NB4 (cell line): Measurements from ENCODE around the gene CBLN3.

Experiments used
- DNase-seq: peaks from one replicate; pipeline ENCODE4 v3.0.0; 2010; ENCODE audit warnings: low read depth
- H3K4me3 ChIP-seq: one replicate; pipeline ENCODE4 v1.5.1; 2011; ENCODE audit warnings: mild to moderate bottlenecking, low read depth, low read length, moderate library complexity
- MYC ChIP-seq: IDR thresholded peaks from 2 replicates; pipeline ENCODE4 v1.6.1; 2011; ENCODE audit warnings: low read depth, low read length
- POLR2A ChIP-seq: IDR thresholded peaks from 2 replicates; pipeline ENCODE4 v1.6.1; 2011; ENCODE audit warnings: mild to moderate bottlenecking; ENCODE audit not compliant: insufficient read length; ENCODE audit errors: extremely low read depth
- TF ChIP-seq, protein P1 (sequence below): IDR thresholded peaks from one replicate; pipeline ENCODE4 v1.5.1; 2012; ENCODE audit warnings: low read depth, low read length
- TF ChIP-seq, protein P2 (sequence below): IDR thresholded peaks from 2 replicates; pipeline ENCODE4 v1.6.1; 2011; ENCODE audit warnings: low read depth, low read length

CBLN3 gene

DNA sequence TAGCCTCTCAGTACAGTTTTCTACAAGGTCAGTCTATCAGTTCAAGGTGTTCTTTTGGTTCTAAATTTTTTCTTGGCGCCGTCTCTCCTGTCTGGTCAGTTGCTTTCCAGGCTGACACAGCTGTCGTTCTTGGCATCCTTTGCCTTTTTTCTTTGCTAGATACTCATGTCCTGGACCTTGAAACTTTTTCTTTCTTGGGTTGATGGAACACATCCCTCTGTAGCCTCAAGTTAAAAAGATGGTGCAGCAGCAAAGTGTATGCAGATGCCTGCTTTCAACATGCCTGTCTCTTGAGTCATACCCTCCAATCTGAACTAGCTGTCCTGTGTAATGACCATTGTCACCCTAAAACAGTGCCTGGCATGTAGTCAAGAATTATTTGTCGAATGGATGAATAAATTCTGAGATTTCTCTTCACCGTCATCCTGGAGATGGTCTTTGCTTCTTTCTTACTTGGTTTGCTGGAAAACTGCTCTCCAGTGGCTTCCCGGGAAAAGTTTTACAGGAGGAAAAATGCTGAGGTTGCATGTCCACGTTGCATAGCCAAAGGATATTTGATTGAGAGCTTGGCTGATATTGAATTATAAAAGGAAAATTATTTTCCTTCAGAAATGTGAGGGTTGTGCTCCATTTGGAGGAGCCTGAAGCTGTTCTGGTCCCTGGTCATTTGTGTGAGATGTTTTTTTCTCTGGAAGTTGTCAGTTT lies 26.0 kb downstream of the CBLN3 start:
- TF ChIP-seq, protein P1, sequence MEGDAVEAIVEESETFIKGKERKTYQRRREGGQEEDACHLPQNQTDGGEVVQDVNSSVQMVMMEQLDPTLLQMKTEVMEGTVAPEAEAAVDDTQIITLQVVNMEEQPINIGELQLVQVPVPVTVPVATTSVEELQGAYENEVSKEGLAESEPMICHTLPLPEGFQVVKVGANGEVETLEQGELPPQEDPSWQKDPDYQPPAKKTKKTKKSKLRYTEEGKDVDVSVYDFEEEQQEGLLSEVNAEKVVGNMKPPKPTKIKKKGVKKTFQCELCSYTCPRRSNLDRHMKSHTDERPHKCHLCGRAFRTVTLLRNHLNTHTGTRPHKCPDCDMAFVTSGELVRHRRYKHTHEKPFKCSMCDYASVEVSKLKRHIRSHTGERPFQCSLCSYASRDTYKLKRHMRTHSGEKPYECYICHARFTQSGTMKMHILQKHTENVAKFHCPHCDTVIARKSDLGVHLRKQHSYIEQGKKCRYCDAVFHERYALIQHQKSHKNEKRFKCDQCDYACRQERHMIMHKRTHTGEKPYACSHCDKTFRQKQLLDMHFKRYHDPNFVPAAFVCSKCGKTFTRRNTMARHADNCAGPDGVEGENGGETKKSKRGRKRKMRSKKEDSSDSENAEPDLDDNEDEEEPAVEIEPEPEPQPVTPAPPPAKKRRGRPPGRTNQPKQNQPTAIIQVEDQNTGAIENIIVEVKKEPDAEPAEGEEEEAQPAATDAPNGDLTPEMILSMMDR = no peak
- no peak for TF ChIP-seq POLR2A
- TF ChIP-seq MYC = no peak
- TF ChIP-seq, protein P2, sequence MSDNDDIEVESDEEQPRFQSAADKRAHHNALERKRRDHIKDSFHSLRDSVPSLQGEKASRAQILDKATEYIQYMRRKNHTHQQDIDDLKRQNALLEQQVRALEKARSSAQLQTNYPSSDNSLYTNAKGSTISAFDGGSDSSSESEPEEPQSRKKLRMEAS = no peak
- H3K4me3 ChIP-seq = no peak overlapping the region
- DNase-seq = no peak

DNA sequence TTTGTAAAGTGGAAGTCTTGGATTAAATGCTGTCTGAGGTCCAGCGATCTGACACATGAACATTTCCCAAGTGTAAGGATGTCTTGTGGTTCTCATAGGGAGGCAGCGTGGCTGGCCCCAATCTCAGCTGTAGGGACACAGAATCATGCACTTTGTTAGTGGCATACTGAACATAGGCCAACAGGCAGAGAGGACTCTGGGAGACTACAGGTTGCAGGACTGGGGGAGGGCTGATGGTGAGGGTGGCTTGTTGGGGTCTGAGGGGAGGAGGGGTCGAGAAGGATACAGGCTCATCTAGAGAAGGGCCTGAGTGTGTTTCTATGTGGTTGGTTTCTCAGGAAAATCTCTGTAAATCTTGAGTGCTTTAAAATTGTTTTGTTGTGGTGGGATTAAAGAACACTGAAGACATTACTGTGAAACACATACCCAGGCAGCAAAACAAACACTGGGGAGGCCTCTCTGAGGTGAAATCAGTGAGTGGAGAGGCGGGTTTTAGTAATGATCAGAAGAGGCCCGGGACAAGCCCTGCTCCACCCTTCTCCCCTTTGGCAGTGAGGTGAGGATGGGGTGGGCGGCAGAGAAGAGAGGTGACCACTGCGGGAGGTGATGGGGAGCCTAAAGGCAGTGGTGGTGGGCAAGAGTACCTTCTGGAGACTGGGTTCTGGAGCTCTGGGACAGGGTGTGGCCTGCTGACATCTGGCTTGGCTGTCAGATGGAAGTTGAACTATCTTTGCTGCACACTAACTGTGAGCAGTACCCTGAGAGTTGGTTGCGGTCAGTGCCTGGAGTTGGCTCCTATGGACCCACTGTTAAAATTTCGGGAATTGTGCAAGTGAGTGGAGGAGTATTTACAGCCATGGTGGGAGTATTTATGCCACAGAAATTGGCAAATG lies 27.4 kb downstream of the CBLN3 start:
- no peak for DNase-seq
- no peak overlapping the region for H3K4me3 ChIP-seq
- TF ChIP-seq, protein P2 = no peak
- no peak for TF ChIP-seq POLR2A
- no peak for TF ChIP-seq MYC
- TF ChIP-seq, protein P1 = no peak

DNA sequence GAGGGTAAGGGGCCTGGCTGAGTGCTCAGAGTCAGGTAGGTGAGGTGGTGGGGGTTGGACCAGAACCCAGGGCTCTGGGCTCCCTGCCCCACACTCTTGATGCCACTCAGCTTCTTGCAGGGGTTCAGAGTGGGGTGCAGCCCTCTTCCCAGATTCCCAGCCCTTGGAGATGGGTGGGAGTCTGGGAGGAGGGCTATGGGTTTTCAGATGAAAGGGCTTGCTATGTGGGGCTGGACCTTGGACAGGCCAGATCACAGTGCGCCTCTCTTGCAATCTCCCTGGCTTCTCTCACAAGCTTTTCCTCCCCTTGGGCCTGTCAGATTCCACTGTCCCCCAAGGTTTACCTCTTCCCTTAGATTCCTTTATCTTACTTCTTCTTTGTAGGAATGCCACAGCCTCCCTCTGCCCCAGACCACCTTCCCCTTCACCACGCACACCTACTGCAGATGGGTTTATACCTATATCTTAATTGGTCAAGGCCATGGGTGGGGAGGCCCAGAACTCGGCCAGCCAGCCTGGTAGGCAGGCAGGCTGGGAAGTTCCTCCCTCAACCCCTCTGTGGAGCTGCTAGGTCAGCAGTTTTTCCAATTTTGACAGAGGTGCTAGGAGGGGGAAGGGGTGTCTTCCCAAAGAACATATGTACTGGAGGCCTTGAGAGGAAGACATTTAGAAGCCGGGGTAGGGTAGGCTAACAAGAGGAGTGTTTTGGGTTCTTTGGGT lies 29.3 kb downstream of the CBLN3 start:
- H3K4me3 ChIP-seq = no peak overlapping the region
- DNase-seq = no peak
- no peak for TF ChIP-seq POLR2A
- TF ChIP-seq, protein P2 = no peak
- TF ChIP-seq, protein P1 = no peak
- no peak for TF ChIP-seq MYC

DNA sequence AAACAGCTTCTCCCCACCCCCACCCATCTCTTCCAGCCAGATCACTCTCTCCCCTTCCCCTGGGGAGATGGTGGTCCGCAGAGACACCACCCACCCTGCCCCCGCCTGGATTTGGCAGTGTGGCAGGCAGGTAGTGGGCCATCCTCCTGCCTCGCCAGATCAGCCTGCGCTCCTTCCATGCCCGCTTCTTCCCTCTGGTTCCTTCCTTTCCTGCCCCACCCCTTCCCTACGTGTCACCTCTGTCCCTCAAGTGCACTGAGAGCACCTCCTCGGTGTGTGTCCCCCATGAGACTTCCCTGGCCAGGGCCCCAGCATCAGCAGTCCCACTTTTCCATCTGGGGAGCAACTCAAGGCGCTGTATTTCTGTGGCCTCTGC lies 30.0 kb downstream of the CBLN3 start:
- TF ChIP-seq, protein P2 = no peak
- no peak for TF ChIP-seq POLR2A
- no peak for TF ChIP-seq MYC
- TF ChIP-seq, protein P1 = no peak
- H3K4me3 ChIP-seq = no peak overlapping the region
- DNase-seq = no peak

DNA sequence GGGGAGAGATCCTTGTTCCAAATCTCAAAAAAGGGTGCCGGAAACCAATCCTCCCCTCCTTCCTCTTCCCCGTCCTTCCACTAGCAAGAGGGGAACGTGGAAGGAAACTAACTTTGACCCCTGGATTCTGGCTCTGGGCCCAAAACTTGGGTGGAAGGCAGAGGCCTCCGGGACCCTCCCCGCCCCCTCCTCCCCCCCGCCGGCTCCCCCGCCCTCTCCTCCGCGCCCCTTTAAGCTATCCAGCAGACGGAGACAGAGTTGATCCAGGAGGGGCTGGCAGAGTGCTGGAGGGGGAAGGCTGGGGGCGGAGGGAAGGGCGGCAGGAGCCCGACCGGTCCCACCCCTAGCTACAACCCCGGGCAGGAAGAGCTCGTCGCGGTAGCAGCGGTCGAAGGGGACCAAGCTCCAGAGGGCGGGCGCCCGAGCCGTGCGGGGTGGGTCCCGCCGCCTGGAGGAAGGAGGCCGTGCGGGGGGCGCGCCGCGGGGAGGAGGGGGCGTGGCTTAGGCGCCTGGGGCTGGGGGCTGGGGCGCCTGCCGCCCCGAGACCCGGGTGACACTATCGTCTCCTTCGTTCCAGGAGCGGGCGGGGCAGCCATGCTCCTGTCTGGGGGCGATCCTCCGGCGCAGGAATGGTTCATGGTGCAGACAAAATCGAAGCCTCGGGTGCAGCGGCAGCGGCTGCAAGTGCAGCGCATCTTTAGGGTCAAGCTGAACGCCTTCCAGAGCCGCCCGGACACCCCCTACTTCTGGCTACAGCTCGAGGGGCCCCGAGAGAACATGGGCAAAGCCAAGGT lies 30.6 kb downstream of the CBLN3 start, which contains the start of gene NYNRIN:
NYNRIN (plus strand) TSS at position 351 of the 794 bp plus-strand sequence; CDS start at position 595, 244 bp downstream.
- no peak for TF ChIP-seq POLR2A
- TF ChIP-seq, protein P1 = no peak
- TF ChIP-seq, protein P2 = no peak
- DNase-seq = peak; percentile 52
- H3K4me3 ChIP-seq = no peak within 1 kb of the TSS
